BE2C (cell line): ENCODE measurements around the gene BGLAP.

Source experiments
- DNase-seq: peaks from one replicate; pipeline ENCODE4 v3.0.0-alpha.2; 2020
- H3K27me3 ChIP-seq: fragments of 250-450 bp; sonication (Bioruptor Pico); 2 replicates; pipeline ENCODE4 v1.5.1; 2020; ENCODE audit warnings: mild to moderate bottlenecking
- H3K36me3 ChIP-seq: fragments of 250-450 bp; sonication (Bioruptor Pico); 2 replicates; pipeline ENCODE4 v1.5.1; 2020; ENCODE audit warnings: mild to moderate bottlenecking
- H3K4me1 ChIP-seq: fragments of 250-450 bp; sonication (Bioruptor Pico); 2 replicates; pipeline ENCODE4 v1.5.1; 2020
- H3K4me3 ChIP-seq: 2 replicates; pipeline ENCODE4 v1.5.1; 2011; ENCODE audit warnings: low read depth, low read length
- H3K9me3 ChIP-seq: fragments of 250-450 bp; sonication (Bioruptor Pico); 2 replicates; pipeline ENCODE4 v1.5.1; 2020
- CTCF ChIP-seq: IDR thresholded peaks from 2 replicates; pipeline ENCODE4 v1.5.1; 2012; ENCODE audit warnings: mild to moderate bottlenecking, low read depth, low read length

BGLAP gene

GRCh38 chr1:156262461-156263287, 20.7 kb downstream of the BGLAP start:
- no peaks in the 10 kb centered on the region for H3K9me3 ChIP-seq
- H3K36me3 ChIP-seq = peaks cover 94% of the 10 kb centered on the region
- H3K27me3 ChIP-seq = no peaks in the 10 kb centered on the region
- H3K4me3 ChIP-seq = no peak overlapping the region
- TF ChIP-seq CTCF = no peak
- peaks cover 14% of the 10 kb centered on the region for H3K4me1 ChIP-seq
- DNase-seq = no peak

GRCh38 chr1:156263288-156263655, 21.3 kb downstream of the BGLAP start:
- no peak overlapping the region for H3K4me3 ChIP-seq
- TF ChIP-seq CTCF = no peak
- DNase-seq = no peak
- no peaks in the 10 kb centered on the region for H3K27me3 ChIP-seq
- H3K36me3 ChIP-seq = peaks cover 94% of the 10 kb centered on the region
- H3K9me3 ChIP-seq = no peaks in the 10 kb centered on the region
- peaks cover 8% of the 10 kb centered on the region for H3K4me1 ChIP-seq

- H3K4me1 ChIP-seq = no peaks in the 10 kb centered on the region; the same call in 1 of the 2 replicates
- no peak for TF ChIP-seq CTCF
- H3K27me3 ChIP-seq = no peaks in the 10 kb centered on the region
- H3K36me3 ChIP-seq = peaks cover 94% of the 10 kb centered on the region
- no peak for DNase-seq
- no peaks in the 10 kb centered on the region for H3K9me3 ChIP-seq
- no peak overlapping the region for H3K4me3 ChIP-seq
Observed at GRCh38 chr1:156266051-156266450, 24.1 kb downstream of the BGLAP start.

GRCh38 chr1:156268336-156268735, 26.4 kb downstream of the BGLAP start:
- peaks cover 96% of the 10 kb centered on the region for H3K36me3 ChIP-seq
- no peak for TF ChIP-seq CTCF
- H3K9me3 ChIP-seq = no peaks in the 10 kb centered on the region
- no peaks in the 10 kb centered on the region for H3K4me1 ChIP-seq
- no peak overlapping the region for H3K4me3 ChIP-seq
- H3K27me3 ChIP-seq = no peaks in the 10 kb centered on the region
- DNase-seq = no peak

- Histone ChIP-seq H3K36me3 (peaks cover 97% of the 10 kb centered on the region), H3K4me1 (no peaks in the 10 kb centered on the region), H3K4me3 (no peak overlapping the region), H3K9me3 (no peaks in the 10 kb centered on the region), H3K27me3 (no peaks in the 10 kb centered on the region)
- no peak for DNase-seq
- TF ChIP-seq CTCF = no peak
Observed at GRCh38 chr1:156270314-156270713, 28.3 kb downstream of the BGLAP start.

- Histone ChIP-seq H3K27me3 (no peaks in the 10 kb centered on the region), H3K4me1 (peaks cover 5% of the 10 kb centered on the region; the same call in 1 of the 2 replicates), H3K4me3 (no peak overlapping the region), H3K9me3 (no peaks in the 10 kb centered on the region), H3K36me3 (peaks cover 95% of the 10 kb centered on the region)
- DNase-seq = no peak
- TF ChIP-seq CTCF = no peak
Observed at GRCh38 chr1:156276532-156276931, 34.5 kb downstream of the BGLAP start.
